Fibroblast of skin of back (primary cell): ENCODE measurements around the gene BEX4. TPM values are rescaled to one million over a fixed set of nuclear protein-coding genes. Genes with fewer than 3 reads are reported as not detected.
"Not testable (repeated sequence)": the region's sequence is repeated elsewhere in the genome, so short reads cannot be mapped to it uniquely, and the experiment has no call there.

Experiments
- DNase-seq: peaks from one replicate; pipeline ENCODE4 v3.0.0-alpha.2; 2013
- polyA plus RNA-seq, 2 experiments: library from polyadenylated mRNA; unstranded; fragments of 120-200 nt; gene quantifications; one replicate each; pipeline ENCODE4 v1.2.1, GENCODE V29; 2013; ENCODE audit not compliant: insufficient read length in 2 of 2

BEX4 gene
- polyA plus RNA-seq (2013, experiment 1 of 2; ENCODE audit: insufficient read length): 19.9 TPM
- polyA plus RNA-seq (2013, experiment 2 of 2; ENCODE audit: insufficient read length): 24.0 TPM

GRCh38 chrX:103214870-103215424, at the start of gene BEX4:
BEX4 (plus strand) TSS chrX:103215108; CDS start chrX:103216154, 1,046 bp downstream.
- peak; percentile 75 for DNase-seq

- DNase-seq: peak; percentile 53
Measured at GRCh38 chrX:103170216-103170615, 44.7 kb upstream of the BEX4 start.

GRCh38 chrX:103171353-103171752, 43.6 kb upstream of the BEX4 start:
- DNase-seq: no peak

- DNase-seq: not testable (repeated sequence)
Measured at GRCh38 chrX:103175256-103175655, 39.7 kb upstream of the BEX4 start.

- DNase-seq: peak; percentile 24
Measured at GRCh38 chrX:103175944-103176753, 38.8 kb upstream of the BEX4 start.

GRCh38 chrX:103177556-103177955, 37.4 kb upstream of the BEX4 start:
- no peak for DNase-seq

GRCh38 chrX:103183912-103184311, 31.0 kb upstream of the BEX4 start:
- DNase-seq: no peak

GRCh38 chrX:103187953-103188475, 26.9 kb upstream of the BEX4 start:
- no peak for DNase-seq

- peak; percentile 81 for DNase-seq
Measured at GRCh38 chrX:103197721-103198306, 17.1 kb upstream of the BEX4 start.

GRCh38 chrX:103198668-103199067, 16.2 kb upstream of the BEX4 start:
- not testable (repeated sequence) for DNase-seq

- DNase-seq: no peak
Measured at GRCh38 chrX:103201041-103201440, 13.9 kb upstream of the BEX4 start.

- no peak for DNase-seq
Measured at GRCh38 chrX:103210056-103210455, 4.9 kb upstream of the BEX4 start.

- peak; percentile 46 for DNase-seq
Measured at GRCh38 chrX:103211012-103211715, 3.7 kb upstream of the BEX4 start.

- DNase-seq: no peak
Measured at GRCh38 chrX:103212749-103213457, 2.0 kb upstream of the BEX4 start.

GRCh38 chrX:103215425-103215991, 600 bp downstream of the BEX4 start:
- peak; percentile 0 for DNase-seq

GRCh38 chrX:103220511-103221323, 5.8 kb downstream of the BEX4 start:
- no peak for DNase-seq

GRCh38 chrX:103225918-103226317, 11.0 kb downstream of the BEX4 start:
- DNase-seq: not testable (repeated sequence)

GRCh38 chrX:103233263-103233662, 18.4 kb downstream of the BEX4 start:
- no peak for DNase-seq

GRCh38 chrX:103234869-103235268, 20.0 kb downstream of the BEX4 start:
- DNase-seq: no peak

GRCh38 chrX:103235608-103236007, 20.7 kb downstream of the BEX4 start:
- not testable (repeated sequence) for DNase-seq

- DNase-seq: no peak
Measured at GRCh38 chrX:103236296-103236695, 21.4 kb downstream of the BEX4 start.
